GM23338 (cell line): ENCODE measurements around the gene TMEM200A. TPM values are rescaled to one million over a fixed set of nuclear protein-coding genes. Genes with fewer than 3 reads are reported as not detected.

ENCODE experiments used
- ATAC-seq: fragments of 200-7000 bp; cut with Tn5 transposase; 3 replicates; pipeline ENCODE4 v1.9.1; 2020
- DNase-seq: peaks from one replicate; pipeline ENCODE4 v3.0.0-alpha.2; 2015; ENCODE audit warnings: low spot score
- H2AFZ ChIP-seq: fragments of 200-600 bp; sonication (generic); 2 replicates; pipeline ENCODE4 v1.8.0; 2016; ENCODE audit warnings: antibody characterized with exemption, mild to moderate bottlenecking, moderate library complexity
- H3F3A ChIP-seq: fragments of 200-600 bp; sonication (generic); replicated peaks from 2 replicates; pipeline ENCODE4 v1.8.0; 2017; ENCODE audit warnings: antibody characterized with exemption, mixed run types, low read depth
- H3K27ac ChIP-seq: fragments of 200-600 bp; sonication (generic); 2 replicates; pipeline ENCODE4 v1.6.1; 2016; ENCODE audit warnings: low read depth
- H3K27me3 ChIP-seq: fragments of 200-600 bp; sonication (generic); 2 replicates; pipeline ENCODE4 v1.8.0; 2016; ENCODE audit warnings: mild to moderate bottlenecking, mixed run types, moderate library complexity; ENCODE audit not compliant: insufficient read depth
- H3K36me3 ChIP-seq: fragments of 200-600 bp; sonication (generic); 2 replicates; pipeline ENCODE4 v1.8.0; 2016; ENCODE audit warnings: mild to moderate bottlenecking; ENCODE audit not compliant: insufficient read depth
- H3K4me1 ChIP-seq: fragments of 200-600 bp; sonication (generic); 2 replicates; pipeline ENCODE4 v1.8.0; 2016; ENCODE audit warnings: mild to moderate bottlenecking, moderate library complexity; ENCODE audit not compliant: insufficient read depth
- H3K4me2 ChIP-seq: fragments of 200-600 bp; sonication (generic); 2 replicates; pipeline ENCODE4 v1.7.1; 2017; ENCODE audit warnings: mixed run types
- H3K4me3 ChIP-seq: fragments of 200-600 bp; sonication (generic); 2 replicates; pipeline ENCODE4 v1.6.1; 2016; ENCODE audit warnings: mixed run types
- H3K79me2 ChIP-seq: fragments of 200-600 bp; sonication (generic); replicated peaks from 2 replicates; pipeline ENCODE4 v1.8.0; 2017; ENCODE audit warnings: mild to moderate bottlenecking; ENCODE audit not compliant: insufficient read depth
- H3K9me2 ChIP-seq: fragments of 200-600 bp; sonication (generic); 2 replicates; pipeline ENCODE4 v1.8.0; 2017; ENCODE audit not compliant: insufficient read depth
- H4K20me1 ChIP-seq: fragments of 200-600 bp; sonication (generic); replicated peaks from 2 replicates; pipeline ENCODE4 v1.8.0; 2017; ENCODE audit warnings: mild to moderate bottlenecking; ENCODE audit not compliant: insufficient read depth
- H3K27ac Mint-ChIP-seq: 2 replicates; pipeline ENCODE4 v1.8.0; 2020; ENCODE audit warnings: inconsistent platforms, mild to moderate bottlenecking, moderate library complexity, mixed read lengths
- H3K27me3 Mint-ChIP-seq: 3 replicates; pipeline ENCODE4 v1.8.0; 2022; ENCODE audit warnings: low read depth, mild to moderate bottlenecking, moderate library complexity, mixed read lengths, inconsistent platforms; ENCODE audit not compliant: insufficient read depth, poor library complexity
- H3K36me3 Mint-ChIP-seq: 3 replicates; pipeline ENCODE4 v1.8.0; 2021; ENCODE audit warnings: low read depth, mild to moderate bottlenecking, inconsistent platforms, moderate library complexity, mixed read lengths
- H3K4me1 Mint-ChIP-seq: 3 replicates; pipeline ENCODE4 v1.8.0; 2020; ENCODE audit warnings: mild to moderate bottlenecking, inconsistent platforms, mixed read lengths
- H3K4me3 Mint-ChIP-seq: 3 replicates; pipeline ENCODE4 v1.8.0; 2021; ENCODE audit warnings: moderate library complexity, mild to moderate bottlenecking, inconsistent platforms, mixed read lengths
- H3K9me3 Mint-ChIP-seq: 3 replicates; pipeline ENCODE4 v1.8.0; 2020; ENCODE audit warnings: moderate library complexity, mild to moderate bottlenecking, inconsistent platforms, mixed read lengths
- EZH2 ChIP-seq: fragments of 200-600 bp; sonication (generic); IDR thresholded peaks from one replicate; pipeline ENCODE4 v1.8.0; 2017; ENCODE audit warnings: antibody characterized with exemption, mild to moderate bottlenecking, low read depth; ENCODE audit not compliant: unreplicated experiment
- EZH2phosphoT487 ChIP-seq: fragments of 200-600 bp; sonication (generic); IDR thresholded peaks from one replicate; pipeline ENCODE4 v1.8.1; 2018; ENCODE audit warnings: antibody characterized with exemption; ENCODE audit not compliant: unreplicated experiment
- JUNB ChIP-seq: IDR thresholded peaks from one replicate; pipeline ENCODE4 v1.6.1; 2016; ENCODE audit warnings: antibody characterized with exemption; ENCODE audit not compliant: unreplicated experiment
- STAT1 ChIP-seq: IDR thresholded peaks from one replicate; pipeline ENCODE4 v1.6.1; 2016; ENCODE audit warnings: antibody characterized with exemption; ENCODE audit not compliant: unreplicated experiment
- ZNF114 ChIP-seq: fragments of 250-450 bp; sonication (Bioruptor Pico); IDR thresholded peaks from 2 replicates; pipeline ENCODE4 v1.5.0; 2020; ENCODE audit warnings: mild to moderate bottlenecking, moderate library complexity
- ZNF331 ChIP-seq: fragments of 250-450 bp; sonication (Bioruptor Pico); IDR thresholded peaks from 2 replicates; pipeline ENCODE4 v1.5.0; 2020; ENCODE audit warnings: low read depth, mild to moderate bottlenecking, moderate library complexity
- ZNF462 ChIP-seq: fragments of 250-450 bp; sonication (Bioruptor Pico); IDR thresholded peaks from 2 replicates; pipeline ENCODE4 v1.5.0; 2020; ENCODE audit warnings: mild to moderate bottlenecking, moderate library complexity
- polyA plus RNA-seq: library from polyadenylated mRNA; unstranded; fragments of >200 nt; fragmentation: Nextera tagmentation; extraction: Ambion mirVana; gene quantifications from 2 replicates; pipeline ENCODE4 v1.2.1, GENCODE V29; 2016
- total RNA-seq: library from RNA; depleted of rRNA; stranded (reverse); fragments of >200 nt; shearing (Covaris generic); gene quantifications from 2 replicates; pipeline ENCODE4 v1.2.3, GENCODE V29; 2014
- TF ChIP-seq, protein P1 (sequence below): IDR thresholded peaks from 2 replicates; pipeline ENCODE4 v1.6.1; 2016; ENCODE audit warnings: antibody characterized with exemption
- TF ChIP-seq, protein P2 (sequence below): IDR thresholded peaks from one replicate; pipeline ENCODE4 v1.6.1; 2018; ENCODE audit warnings: antibody characterized with exemption; ENCODE audit not compliant: unreplicated experiment

TMEM200A gene
- total and polyA plus RNA-seq, 2 experiments from 2014 or later: 7.1 to 22.7 TPM

DNA sequence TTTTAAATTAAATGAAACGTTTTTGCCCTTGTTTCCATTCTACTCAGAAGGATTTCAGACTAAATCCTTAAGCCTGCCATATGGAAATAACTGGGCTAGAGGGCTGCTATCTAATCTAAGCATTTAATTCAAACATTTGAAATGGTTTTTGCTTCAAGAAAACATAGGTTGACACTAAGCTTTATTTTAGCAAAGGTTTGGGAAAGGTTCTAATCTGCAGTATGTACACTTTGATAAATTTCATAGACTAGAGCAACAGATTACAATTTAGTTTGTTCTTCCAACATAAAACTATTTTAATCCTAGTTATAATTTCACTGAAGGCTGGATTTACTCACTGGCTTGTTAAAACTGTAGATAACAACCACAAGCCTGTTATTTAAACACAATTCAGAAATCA lies 72.1 kb downstream of the TMEM200A start:
- Histone ChIP-seq H3K4me3 (no peak overlapping the region), H3K27me3 (no peaks in the 10 kb centered on the region), H3K79me2 (peaks cover 7% of the 10 kb centered on the region; the same call in 1 of the 2 replicates), H3K4me1 (no peaks in the 10 kb centered on the region; the same call in none of the 2 replicates), H3K36me3 (no peaks in the 10 kb centered on the region), H3F3A (no peaks in the 10 kb centered on the region), H3K4me2 (no peak overlapping the region), H4K20me1 (no peaks in the 10 kb centered on the region), H3K9me2 (peaks cover 10% of the 10 kb centered on the region; the same call in 1 of the 2 replicates), H2AFZ (no peak overlapping the region), H3K27ac (no peak overlapping the region)
- Mint-ChIP-seq H3K36me3 (peaks cover 17% of the 10 kb centered on the region), H3K27me3 (no peaks in the 10 kb centered on the region), H3K4me3 (no peak overlapping the region), H3K4me1 (peaks cover 21% of the 10 kb centered on the region), H3K27ac (no peak overlapping the region), H3K9me3 (no peaks in the 10 kb centered on the region)
- TF ChIP-seq EZH2: no peak
- TF ChIP-seq JUNB: no peak
- TF ChIP-seq ZNF114 (CRISPR knock-in tag): no peak
- TF ChIP-seq, protein P1, sequence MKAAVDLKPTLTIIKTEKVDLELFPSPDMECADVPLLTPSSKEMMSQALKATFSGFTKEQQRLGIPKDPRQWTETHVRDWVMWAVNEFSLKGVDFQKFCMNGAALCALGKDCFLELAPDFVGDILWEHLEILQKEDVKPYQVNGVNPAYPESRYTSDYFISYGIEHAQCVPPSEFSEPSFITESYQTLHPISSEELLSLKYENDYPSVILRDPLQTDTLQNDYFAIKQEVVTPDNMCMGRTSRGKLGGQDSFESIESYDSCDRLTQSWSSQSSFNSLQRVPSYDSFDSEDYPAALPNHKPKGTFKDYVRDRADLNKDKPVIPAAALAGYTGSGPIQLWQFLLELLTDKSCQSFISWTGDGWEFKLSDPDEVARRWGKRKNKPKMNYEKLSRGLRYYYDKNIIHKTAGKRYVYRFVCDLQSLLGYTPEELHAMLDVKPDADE: no peak
- TF ChIP-seq STAT1: no peak
- no peak for TF ChIP-seq ZNF331 (CRISPR knock-in tag)
- TF ChIP-seq EZH2phosphoT487: no peak
- no peak for TF ChIP-seq ZNF462 (CRISPR knock-in tag)
- TF ChIP-seq, protein P2, sequence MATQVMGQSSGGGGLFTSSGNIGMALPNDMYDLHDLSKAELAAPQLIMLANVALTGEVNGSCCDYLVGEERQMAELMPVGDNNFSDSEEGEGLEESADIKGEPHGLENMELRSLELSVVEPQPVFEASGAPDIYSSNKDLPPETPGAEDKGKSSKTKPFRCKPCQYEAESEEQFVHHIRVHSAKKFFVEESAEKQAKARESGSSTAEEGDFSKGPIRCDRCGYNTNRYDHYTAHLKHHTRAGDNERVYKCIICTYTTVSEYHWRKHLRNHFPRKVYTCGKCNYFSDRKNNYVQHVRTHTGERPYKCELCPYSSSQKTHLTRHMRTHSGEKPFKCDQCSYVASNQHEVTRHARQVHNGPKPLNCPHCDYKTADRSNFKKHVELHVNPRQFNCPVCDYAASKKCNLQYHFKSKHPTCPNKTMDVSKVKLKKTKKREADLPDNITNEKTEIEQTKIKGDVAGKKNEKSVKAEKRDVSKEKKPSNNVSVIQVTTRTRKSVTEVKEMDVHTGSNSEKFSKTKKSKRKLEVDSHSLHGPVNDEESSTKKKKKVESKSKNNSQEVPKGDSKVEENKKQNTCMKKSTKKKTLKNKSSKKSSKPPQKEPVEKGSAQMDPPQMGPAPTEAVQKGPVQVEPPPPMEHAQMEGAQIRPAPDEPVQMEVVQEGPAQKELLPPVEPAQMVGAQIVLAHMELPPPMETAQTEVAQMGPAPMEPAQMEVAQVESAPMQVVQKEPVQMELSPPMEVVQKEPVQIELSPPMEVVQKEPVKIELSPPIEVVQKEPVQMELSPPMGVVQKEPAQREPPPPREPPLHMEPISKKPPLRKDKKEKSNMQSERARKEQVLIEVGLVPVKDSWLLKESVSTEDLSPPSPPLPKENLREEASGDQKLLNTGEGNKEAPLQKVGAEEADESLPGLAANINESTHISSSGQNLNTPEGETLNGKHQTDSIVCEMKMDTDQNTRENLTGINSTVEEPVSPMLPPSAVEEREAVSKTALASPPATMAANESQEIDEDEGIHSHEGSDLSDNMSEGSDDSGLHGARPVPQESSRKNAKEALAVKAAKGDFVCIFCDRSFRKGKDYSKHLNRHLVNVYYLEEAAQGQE: no peak
- ATAC-seq (no peak), DNase-seq (no peak)
